Epithelial cell of esophagus (primary cell): ENCODE results near the gene MGAT1.
A peak's percentile ranks its signal among the peaks of the same experiment; 100 is the strongest.

ENCODE experiments used
- DNase-seq: peaks from one replicate; pipeline ENCODE4 v3.0.0; 2010; ENCODE audit warnings: low read depth
- H3K4me3 ChIP-seq: 2 replicates; pipeline ENCODE4 v1.5.1; 2011; ENCODE audit warnings: mild to moderate bottlenecking, low read length, control low read depth
- CTCF ChIP-seq: IDR thresholded peaks from 2 replicates; pipeline ENCODE4 v1.5.1; 2011; ENCODE audit warnings: low read depth, mild to moderate bottlenecking, low read length, control low read depth, inconsistent platforms; ENCODE audit not compliant: insufficient read depth; ENCODE audit errors: missing control alignments

The MGAT1 gene

GRCh38 chr5:180810210-180810958, 7.8 kb upstream of the MGAT1 start:
- DNase-seq, result peak; percentile 96
- no peak for TF ChIP-seq CTCF
- peak overlapping the region; percentile 80 for H3K4me3 ChIP-seq

GRCh38 chr5:180809403-180810209, 7.0 kb upstream of the MGAT1 start:
- TF ChIP-seq CTCF, result no peak
- DNase-seq, result peak; percentile 90

GRCh38 chr5:180808461-180809000, 5.9 kb upstream of the MGAT1 start:
- H3K4me3 ChIP-seq, result peak overlapping the region; percentile 80
- no peak for TF ChIP-seq CTCF

More at GRCh38 chr5:180809403-180810209, 7.0 kb upstream of the MGAT1 start:
- H3K4me3 ChIP-seq, result peak overlapping the region; percentile 80

GRCh38 chr5:180807654-180808414, 5.2 kb upstream of the MGAT1 start:
- DNase-seq, result peak; percentile 35
- no peak for TF ChIP-seq CTCF
- H3K4me3 ChIP-seq, result peak overlapping the region; percentile 80

More at GRCh38 chr5:180808461-180809000, 5.9 kb upstream of the MGAT1 start:
- DNase-seq, result peak; percentile 73

GRCh38 chr5:180807046-180807445, 4.4 kb upstream of the MGAT1 start:
- no peak for DNase-seq
- TF ChIP-seq CTCF, result no peak
- H3K4me3 ChIP-seq, result no peak overlapping the region

GRCh38 chr5:180806351-180807011, 3.9 kb upstream of the MGAT1 start:
- no peak for DNase-seq
- TF ChIP-seq CTCF, result no peak
- H3K4me3 ChIP-seq, result no peak overlapping the region
